GM12873 (cell line): ENCODE results near the gene MMP7.

Source experiments
- CTCF ChIP-seq: IDR thresholded peaks from 2 replicates; pipeline ENCODE4 v1.5.1; 2012; ENCODE audit warnings: low read depth, mild to moderate bottlenecking, moderate library complexity, low read length, control low read depth; ENCODE audit not compliant: insufficient read depth; ENCODE audit errors: missing control alignments

MMP7 gene

GRCh38 chr11:102495161-102496042, 35.1 kb downstream of the MMP7 start:
- TF ChIP-seq CTCF, result peak; percentile 57

DNA sequence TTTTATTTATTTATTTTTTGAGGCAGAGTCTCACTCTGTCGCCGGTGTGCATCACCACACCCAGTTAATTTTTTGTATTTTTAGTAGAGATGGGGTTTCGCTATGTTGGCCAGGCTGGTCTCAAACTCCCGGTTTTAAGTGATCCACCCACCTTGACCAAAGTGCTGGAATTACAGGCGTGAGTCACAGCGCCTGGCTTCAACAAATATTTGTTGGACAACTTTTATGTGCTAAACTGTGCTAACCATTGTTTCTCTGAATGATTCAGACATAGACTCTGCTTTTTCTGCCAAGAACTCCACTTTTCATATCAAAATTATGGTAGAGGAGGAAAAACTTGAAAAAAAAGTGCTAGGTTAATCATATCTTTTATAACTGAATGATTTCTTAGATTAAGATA, 36.3 kb downstream of the MMP7 start:
- no peak for TF ChIP-seq CTCF

DNA sequence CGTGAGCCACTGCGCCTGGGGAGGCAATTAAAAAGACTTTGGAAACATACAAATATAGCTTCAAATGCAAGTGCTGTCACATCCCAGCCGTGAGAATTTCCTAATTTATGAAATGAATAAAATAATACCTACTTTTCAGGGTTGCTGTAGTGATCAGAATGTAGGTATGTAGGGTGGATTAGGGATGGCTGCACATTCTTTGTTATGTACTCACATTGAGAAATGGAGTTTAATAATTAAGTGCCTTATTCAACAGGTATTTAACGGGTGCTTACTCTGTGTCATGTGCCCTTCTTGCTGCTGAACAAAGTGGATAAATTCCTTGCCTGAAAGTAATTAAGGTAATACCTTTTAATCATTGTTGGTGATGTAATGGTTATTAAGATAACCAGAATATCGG, 37.0 kb downstream of the MMP7 start:
- TF ChIP-seq CTCF, result no peak

DNA sequence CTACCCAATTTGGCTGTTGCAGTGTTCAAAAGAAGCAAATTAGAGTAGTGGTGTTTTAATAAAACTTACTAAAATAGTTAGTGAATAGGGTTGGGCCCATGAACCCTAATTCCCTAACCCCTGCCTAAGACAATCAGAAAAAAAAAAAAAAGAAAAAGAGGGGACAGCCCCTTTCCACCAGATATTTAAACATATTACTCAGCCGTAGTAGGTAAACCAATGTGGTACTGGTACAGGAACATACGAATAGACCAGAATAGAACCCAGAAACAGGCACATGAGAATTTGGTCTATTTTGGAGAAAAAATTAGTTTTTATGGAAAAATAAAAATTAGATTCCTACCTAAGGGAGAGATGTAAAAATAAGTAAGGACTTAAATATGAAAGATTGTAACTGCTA, 38.6 kb downstream of the MMP7 start:
- no peak for TF ChIP-seq CTCF

DNA sequence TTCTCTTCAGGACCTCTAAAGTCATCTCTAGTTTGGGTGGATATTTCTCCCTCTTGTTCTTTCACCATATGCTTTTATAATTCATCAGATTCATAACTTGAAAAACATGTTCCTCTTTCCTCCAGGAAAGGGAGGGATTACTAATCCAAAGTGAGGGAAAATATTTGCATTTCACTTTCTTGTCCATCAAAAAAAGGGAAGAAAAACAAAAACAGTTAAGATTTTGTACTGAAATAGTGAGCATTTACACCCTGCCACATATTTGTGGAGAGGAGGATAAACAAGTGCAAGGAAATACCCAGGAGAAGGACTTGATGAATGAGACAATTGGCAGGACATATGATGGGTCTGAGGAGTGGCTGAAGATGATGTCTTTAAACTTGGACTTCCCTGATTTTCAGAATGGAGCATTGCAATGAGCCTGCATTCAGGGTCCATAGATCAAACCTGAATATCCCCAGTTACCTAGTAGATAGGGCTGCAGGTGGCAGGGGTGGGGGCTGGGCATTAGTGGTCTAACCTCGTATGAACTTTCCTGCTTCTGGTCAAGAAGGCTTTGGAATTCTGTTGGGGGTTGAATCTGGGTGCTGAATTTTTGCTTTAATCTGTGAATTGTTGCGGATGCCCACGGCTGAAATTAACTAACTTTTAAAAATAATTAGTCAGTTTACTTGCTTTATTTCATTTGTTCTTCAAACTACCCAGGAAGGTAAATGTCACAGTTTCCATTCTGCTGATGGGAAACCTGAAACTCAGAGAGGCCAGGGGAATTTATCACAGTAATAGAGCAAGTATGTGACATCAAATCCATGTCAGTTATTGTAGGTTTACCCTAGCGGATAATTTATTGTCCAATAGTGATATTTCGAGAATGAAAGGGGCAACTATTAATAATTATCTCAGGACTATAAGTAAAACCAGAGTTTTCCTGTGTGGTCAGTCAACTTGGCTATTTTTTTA, 41.1 kb downstream of the MMP7 start:
- TF ChIP-seq CTCF, result no peak

DNA sequence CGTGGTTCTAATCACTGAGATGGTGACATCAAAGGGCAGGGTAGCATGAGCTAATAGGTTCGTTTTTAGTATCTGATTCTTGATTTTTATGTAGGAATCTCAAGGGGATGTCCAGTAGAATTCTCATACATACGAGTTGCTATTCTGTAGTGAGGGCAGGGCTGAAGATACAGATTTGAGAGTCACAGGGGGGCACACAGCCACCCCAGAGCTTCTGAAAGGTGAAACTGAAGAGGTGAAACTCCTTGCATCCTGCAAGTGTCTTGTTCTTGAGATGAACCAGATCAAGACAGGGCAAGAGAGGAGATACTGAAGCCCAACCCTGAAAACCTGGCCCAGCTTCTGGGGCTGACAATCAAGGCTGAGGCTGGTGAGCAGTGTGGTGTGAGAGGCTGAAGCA, 42.3 kb downstream of the MMP7 start:
- TF ChIP-seq CTCF, result no peak

GRCh38 chr11:102487214-102487613, 43.3 kb downstream of the MMP7 start:
- TF ChIP-seq CTCF, result no peak
